TTC549 (cell line): ENCODE results near the gene RAMP3.
"Not testable (repeated sequence)": the region's sequence is repeated elsewhere in the genome, so short reads cannot be mapped to it uniquely, and the experiment has no call there.

ENCODE experiments used
- FAIRE-seq: peaks from 2 replicates; lab custom pipeline; 2012; peaks lifted over from hg19 to GRCh38; lab: Jason Lieb, UNC

RAMP3 gene

GRCh38 chr7:45157286-45157652 lies 322 bp upstream of the RAMP3 start:
- no peak for FAIRE-seq

DNA sequence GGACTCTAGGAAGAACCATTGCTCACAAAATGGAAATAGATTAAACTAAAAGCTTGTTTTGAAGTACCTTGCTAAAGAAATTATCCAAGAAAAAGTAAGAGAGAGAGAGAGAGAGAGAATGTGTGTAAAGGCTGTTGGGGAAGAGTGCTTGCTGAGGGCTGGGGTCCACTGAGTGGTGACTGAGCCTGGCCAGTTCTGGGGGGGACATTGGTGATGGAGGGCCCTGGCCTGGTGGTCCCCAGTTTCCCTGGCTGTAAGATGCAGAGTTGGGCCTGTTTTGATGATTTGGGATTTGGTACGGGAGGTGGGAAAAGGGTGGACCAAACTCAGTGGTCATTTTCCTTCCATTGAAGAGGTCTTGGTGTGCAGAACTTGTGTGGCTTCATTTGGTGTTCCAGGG lies 880 bp downstream of the RAMP3 start:
- no peak for FAIRE-seq

GRCh38 chr7:45159296-45159695 lies 1.7 kb downstream of the RAMP3 start:
- no peak for FAIRE-seq

GRCh38 chr7:45160417-45160881 lies 2.9 kb downstream of the RAMP3 start:
- no peak for FAIRE-seq

DNA sequence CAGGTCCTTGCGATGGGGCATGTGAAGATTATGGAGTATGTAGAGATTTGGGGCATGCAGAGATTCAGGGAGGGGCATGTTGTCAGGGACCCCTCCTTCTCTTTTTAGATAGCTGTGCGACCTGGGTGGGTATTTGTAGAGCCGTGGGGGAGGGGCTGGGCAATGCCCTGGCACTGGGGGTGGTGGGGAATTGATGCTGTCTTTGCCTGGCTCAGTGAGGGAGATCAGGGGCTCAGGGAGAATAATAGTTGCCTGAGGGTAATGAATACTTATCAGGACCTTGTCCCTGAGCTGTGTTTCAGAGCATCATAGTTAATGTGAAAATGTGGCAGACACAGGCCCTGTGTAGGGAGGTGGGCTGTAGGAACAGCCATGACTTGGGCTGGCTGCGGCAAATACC lies 3.5 kb downstream of the RAMP3 start:
- no peak for FAIRE-seq

DNA sequence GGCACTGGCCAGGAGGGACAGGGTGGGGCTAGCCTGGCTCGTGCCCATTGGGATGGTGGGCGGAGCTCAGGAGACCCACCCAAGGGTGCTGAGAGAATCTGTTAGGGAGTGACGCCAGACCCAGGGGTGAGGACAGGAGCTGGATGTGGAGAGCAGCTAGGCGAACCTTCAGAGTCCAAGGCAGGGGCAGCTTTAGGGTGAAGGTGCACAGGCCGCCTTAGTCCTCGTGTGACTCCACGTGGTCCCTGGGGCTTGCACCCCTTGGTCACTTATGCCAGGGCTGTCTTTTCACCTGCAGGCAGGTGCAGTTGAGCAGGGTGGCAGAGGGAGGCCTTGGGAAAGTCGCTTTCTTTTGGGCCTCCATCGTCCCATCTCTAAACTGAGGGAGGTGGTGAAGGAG lies 4.3 kb downstream of the RAMP3 start:
- no peak for FAIRE-seq

DNA sequence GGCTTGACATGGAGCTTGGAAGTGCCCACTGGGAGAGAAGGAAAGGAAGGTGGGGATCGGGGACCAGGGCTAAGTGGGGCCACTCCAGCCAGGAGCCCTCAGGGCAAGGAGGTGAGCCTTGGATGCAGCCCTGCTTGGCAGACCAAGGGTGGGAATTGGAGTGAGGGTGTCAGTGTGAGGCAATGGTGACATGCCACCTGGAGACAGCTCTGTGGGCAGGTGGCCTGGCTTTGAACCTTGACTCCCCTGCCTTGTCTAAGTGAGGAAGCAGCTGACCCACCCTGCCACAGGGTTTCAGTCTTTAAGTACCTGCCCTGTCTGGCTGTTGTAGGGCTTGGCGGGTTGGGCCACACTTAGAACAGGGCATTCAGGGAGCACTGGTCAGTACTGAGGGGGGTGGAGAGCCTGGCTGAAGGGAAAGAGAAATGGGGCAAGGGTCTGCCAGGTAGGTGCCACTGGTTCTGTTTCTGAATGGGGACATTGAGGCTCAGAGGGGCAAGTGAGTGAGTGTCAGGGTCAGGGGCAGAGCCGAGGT lies 4.8 kb downstream of the RAMP3 start:
- FAIRE-seq, result no peak

DNA sequence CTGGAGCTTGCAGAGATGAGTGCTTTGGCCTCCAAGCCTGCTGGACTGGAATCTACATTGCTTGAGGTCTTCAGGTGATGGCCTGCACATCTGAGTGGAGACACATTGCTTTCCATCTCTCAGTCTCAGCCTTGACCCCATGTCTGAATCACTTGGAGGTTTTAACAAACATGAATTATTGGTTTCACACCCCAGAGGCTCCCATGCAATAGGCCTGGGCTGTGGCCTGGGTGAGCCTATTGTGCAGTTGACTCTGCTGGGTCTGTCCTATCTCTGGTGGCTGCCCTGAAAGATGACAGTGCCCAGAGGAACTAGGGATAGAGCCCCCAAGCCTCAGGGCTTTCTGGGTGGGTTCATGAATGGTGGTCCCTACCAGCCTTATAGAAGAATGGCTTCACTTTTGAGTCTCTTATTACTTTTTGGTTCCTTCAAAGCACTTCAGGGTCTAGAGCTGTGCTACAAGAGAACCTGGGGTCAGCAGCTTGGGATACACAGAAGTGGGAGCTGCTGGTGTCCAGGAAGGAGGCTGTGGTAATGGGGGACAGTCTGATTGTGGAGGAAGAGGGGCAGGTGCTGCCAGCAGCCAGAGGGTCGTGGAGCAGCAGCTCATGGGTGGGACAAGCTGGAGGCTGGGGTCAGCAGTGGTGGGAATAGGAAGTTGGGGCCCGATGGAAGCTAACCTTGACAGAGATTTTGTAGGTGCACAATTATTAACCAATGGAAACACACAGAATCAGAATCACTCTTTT lies 5.5 kb downstream of the RAMP3 start:
- no peak for FAIRE-seq

DNA sequence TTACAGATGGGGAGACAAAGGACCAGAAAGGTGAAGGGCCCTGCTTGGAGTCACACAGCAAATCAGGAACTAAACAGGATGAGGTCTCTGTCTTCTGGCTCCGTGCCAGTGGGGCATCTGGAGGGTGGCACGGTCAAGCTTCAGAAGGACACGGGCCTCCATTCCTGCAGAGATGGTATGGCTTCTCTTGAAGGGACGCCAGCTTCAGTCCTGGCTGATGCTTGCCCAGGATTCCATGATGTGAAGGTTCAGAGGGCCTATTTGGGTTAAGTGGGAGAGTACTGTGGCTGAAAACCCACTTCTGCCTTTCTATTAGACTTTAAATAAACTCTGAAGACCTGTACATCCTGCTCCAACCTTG lies 6.1 kb downstream of the RAMP3 start:
- FAIRE-seq, result no peak

DNA sequence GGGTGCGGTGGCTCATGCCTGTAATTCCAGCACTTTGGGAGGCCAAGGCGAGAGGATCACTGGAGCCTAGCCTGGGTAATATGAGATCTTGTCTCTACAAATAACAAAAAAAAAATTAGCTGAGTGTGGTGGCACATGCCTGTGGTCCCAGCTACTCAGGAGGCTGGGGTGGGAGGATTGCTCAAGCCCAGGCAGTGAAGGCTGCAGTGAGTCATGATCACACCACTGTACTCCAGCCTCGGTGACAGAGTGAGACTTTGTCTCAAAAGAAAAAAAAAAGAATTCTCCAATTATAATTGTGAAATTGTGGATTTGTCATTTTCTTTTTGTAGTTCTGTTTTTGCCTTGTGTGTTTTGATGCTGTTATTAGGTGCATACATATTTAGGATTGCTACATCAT lies 6.7 kb downstream of the RAMP3 start:
- not testable (repeated sequence) for FAIRE-seq

DNA sequence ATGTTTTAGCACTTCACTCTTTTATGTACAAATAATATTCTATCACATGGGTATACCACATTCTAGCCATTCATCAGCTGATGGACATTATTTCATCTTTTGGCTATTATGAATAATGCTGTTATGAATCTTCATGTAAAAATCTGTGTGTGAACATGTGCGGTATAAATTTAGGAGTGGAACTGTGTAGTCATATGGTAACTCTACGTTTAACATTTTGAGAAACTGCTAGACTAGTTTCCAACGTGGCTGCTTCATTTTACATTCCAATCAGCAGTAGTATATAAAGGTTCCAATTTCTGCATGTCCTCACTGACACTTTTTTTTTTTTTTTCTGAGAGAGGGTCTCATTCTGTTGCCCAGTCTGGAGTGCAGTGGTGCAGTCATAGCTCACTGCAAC lies 8.3 kb downstream of the RAMP3 start:
- no peak for FAIRE-seq

- no peak for FAIRE-seq
Observed at GRCh38 chr7:45171946-45172345, 14.4 kb downstream of the RAMP3 start.

GRCh38 chr7:45173596-45174327 lies 16.2 kb downstream of the RAMP3 start:
- no peak for FAIRE-seq

GRCh38 chr7:45174328-45174610 lies 16.7 kb downstream of the RAMP3 start:
- no peak for FAIRE-seq

DNA sequence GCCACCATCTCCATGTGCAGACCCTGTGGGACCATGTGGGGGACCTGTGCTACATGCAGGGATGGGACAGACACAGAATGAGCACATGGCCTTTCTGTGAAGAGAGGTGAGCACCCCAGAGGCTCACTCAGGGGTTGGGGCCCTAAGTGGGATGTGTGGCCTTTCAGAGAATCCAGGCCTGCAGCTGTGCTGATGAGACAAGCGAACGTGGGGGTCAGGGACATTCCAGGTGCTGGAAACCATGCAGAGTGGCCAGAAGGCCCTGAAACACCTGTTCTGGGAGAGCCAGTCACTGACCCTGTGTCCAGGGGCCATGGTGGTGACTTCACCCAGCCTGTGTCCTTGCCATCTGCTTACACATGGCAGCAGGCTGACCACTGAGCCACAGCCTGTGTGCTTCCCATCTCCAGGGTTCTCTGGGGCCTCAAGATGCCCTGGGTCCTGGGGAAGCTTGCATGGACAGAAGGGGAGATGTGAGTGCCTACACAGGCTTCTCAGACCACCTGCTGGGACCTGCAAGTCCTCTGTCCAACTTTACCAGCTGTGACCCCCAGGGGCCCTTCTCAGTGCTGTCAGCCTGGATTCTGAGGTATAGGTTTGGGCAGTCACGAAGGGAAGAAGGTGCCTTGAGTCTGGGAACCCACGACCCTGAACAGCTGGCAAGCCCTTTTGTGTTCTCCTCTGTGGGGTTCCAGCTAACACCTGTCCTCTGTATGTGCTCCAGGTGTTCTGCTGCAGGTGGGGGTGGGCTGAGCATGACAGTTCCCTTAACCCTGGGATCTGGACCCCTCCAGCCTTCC lies 17.6 kb downstream of the RAMP3 start:
- no peak for FAIRE-seq

DNA sequence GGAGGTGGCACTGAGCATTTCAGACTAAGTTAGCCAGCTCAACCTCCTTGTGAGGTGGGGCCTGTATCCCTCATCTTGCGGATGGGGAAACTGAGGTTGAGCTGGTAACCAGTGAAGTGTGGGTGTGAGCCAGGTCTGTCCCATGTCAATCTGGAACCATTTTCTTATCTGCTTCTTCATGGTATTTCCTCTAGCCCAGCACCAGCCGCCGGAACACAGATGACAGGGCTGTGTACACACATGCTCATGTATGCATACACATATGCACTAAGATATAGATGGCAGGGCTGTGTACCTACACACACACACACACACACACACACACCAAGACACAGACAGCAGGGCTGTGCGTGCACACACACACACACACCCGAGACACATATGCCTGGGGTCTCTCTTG lies 18.5 kb downstream of the RAMP3 start:
- no peak for FAIRE-seq

DNA sequence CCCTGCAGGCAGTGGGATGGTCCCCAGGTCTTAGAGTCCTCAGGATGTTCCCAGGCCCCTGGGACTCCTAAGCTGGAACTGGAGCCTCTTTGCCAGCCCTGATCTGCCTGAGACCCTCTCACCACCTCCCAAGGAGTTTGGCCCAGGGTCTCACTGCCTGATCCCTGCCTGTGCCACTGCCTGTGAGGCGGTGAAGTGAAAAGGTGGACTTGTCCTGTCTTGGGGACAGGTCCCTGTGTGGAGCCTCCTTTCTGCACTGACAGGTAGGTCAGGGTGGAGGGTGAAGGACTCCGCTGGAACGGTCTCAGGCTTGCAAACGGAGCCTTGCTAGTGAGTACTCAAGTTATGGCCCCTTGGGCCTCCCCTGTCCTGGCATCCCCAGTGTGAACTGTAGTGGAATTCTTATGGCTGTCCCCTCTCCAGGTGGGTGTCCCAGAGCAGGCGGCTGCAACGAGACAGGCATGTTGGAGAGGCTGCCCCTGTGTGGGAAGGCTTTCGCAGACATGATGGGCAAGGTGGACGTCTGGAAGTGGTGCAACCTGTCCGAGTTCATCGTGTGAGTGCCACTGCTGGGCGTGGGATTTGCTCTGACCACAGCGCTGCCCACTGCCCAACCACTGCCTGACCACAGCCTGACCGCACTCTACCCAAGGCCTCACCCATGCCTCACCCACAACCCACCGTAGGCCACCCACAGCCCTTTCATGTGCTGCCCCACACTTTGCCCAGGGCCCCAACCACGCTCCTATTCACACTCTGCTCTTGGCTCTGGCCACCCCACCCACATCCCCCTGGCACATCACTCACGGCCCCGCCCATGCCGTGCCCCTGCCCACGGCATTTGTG lies 19.5 kb downstream of the RAMP3 start:
- no peak for FAIRE-seq

GRCh38 chr7:45177801-45178200 lies 20.2 kb downstream of the RAMP3 start:
- FAIRE-seq, result no peak

DNA sequence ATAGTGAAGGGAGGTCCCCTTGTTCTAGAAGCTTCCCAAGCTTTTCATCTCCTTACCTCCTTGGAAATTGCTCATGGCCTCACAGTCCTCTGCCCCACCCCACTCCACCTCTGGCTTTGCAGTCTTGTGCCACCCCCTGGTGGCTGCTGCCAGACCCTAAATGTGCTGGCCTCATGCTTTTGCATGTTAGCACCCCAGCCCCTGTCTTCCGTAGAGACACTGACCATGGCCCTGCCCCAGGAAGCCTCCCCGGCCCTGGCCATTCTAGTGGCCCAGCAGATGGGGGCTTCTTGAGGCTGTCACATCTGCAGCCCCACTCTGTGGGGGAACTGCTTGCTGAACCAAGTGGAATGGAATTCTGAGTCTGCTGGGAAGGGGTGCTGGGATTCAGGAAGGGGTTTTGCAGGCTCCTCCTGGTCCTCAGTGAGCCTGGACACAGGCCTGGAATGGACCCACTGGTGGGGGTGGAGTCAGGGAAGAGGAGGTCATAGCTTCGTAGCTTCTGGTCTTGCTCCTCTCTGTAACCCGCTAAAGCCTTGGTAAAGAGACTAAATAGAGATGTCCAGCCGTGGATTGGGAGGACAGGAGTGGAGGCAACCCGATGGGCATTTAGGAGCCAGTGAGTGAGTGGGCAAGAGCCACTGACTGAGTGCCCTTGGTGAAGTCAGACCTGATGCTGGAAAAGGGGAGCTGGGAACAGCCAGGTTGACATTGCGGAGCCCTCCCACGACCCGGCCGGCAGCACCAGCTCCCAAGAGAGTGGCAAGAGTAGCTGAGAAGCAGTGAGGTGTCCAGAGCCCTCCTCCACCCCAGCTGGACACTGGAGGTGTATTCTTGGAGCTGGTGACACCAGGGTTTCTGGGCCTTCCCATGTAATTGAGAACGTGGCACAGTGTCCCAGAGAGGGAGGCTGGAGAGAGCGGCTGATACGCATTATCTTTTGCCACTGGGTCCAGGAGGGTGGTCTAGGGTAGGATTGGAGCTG lies 20.9 kb downstream of the RAMP3 start:
- no peak for FAIRE-seq

- FAIRE-seq, result no peak
Observed at GRCh38 chr7:45179666-45180065, 22.1 kb downstream of the RAMP3 start.
